IMR-90 (cell line): ENCODE data around the gene PSME3. TPM values are rescaled to one million over a fixed set of nuclear protein-coding genes. Genes with fewer than 3 reads are reported as not detected.

ENCODE experiments used
- ATAC-seq: fragments of 200-7000 bp; cut with Tn5 transposase; 2 replicates; pipeline ENCODE4 v1.9.1; 2020; ENCODE audit warnings: low read depth, mild to moderate bottlenecking, moderate library complexity
- BruUV-seq: library from RNA; stranded (reverse); fragments of 400-500 nt; replicated peaks from 2 replicates; lab custom pipeline; 2021; lab: Mats Ljungman, UMichigan
- CTCF ChIA-PET: fragments of 300-600 bp; formaldehyde crosslinking; extraction: SDS; loops from one replicate; lab custom pipeline; 2021; ENCODE audit warnings: antibody characterized with exemption; lab: Yijun Ruan, JAX
- POLR2A ChIA-PET: fragments of 300-600 bp; sonication (Branson Sonifier 250); formaldehyde crosslinking; loops from one replicate; lab custom pipeline; 2022; ENCODE audit warnings: antibody characterized with exemption; ENCODE audit not compliant: unreplicated experiment; lab: Charles Lee
- DNase-seq: peaks from one replicate; pipeline ENCODE4 v3.0.0; 2013
- H2AFZ ChIP-seq: replicated peaks from 2 replicates; pipeline ENCODE3; 2013; ENCODE audit warnings: low read length, mild to moderate bottlenecking; ENCODE audit not compliant: poor library complexity
- H2AK5ac ChIP-seq: 2 replicates; pipeline ENCODE4 v1.6.1; 2013; ENCODE audit warnings: low read depth, low read length, inconsistent platforms
- H2AK9ac ChIP-seq: replicated peaks from 2 replicates; pipeline ENCODE3; 2013; ENCODE audit warnings: mild to moderate bottlenecking, low read depth, low read length, moderate library complexity; ENCODE audit not compliant: poor library complexity
- H2BK120ac ChIP-seq: 2 replicates; pipeline ENCODE4 v1.6.1; 2013; ENCODE audit warnings: low read depth, low read length, inconsistent platforms
- H2BK15ac ChIP-seq: 3 replicates; pipeline ENCODE4 v1.6.1; 2013; ENCODE audit warnings: low read depth, low read length, inconsistent platforms
- H2BK20ac ChIP-seq: 2 replicates; pipeline ENCODE4 v1.6.1; 2013; ENCODE audit warnings: low read depth, mild to moderate bottlenecking, inconsistent platforms, low read length, moderate library complexity
- H2BK5ac ChIP-seq: 2 replicates; pipeline ENCODE4 v1.6.1; 2013; ENCODE audit warnings: mild to moderate bottlenecking, low read depth, low read length, inconsistent platforms; ENCODE audit not compliant: poor library complexity, severe bottlenecking
- H3K14ac ChIP-seq: replicated peaks from 2 replicates; pipeline ENCODE4 v1.6.1; 2013; ENCODE audit warnings: low read depth, low read length, inconsistent platforms
- H3K18ac ChIP-seq: 2 replicates; pipeline ENCODE4 v1.6.1; 2013; ENCODE audit warnings: low read depth, low read length, control low read depth
- H3K23ac ChIP-seq: 2 replicates; pipeline ENCODE4 v1.6.1; 2013; ENCODE audit warnings: low read depth, low read length, inconsistent platforms
- H3K27ac ChIP-seq: 2 replicates; pipeline ENCODE4 v1.5.1; 2013; ENCODE audit warnings: mild to moderate bottlenecking, control low read depth, low read length; ENCODE audit not compliant: insufficient read depth
- H3K27me3 ChIP-seq: 2 replicates; pipeline ENCODE4 v1.6.1; 2013; ENCODE audit warnings: low read length; ENCODE audit not compliant: control insufficient read depth, insufficient read depth
- H3K36me3 ChIP-seq: 2 replicates; pipeline ENCODE4 v1.6.1; 2013; ENCODE audit warnings: low read length, mixed read lengths; ENCODE audit not compliant: control insufficient read depth, insufficient read depth
- H3K4ac ChIP-seq: 2 replicates; pipeline ENCODE4 v1.6.1; 2013; ENCODE audit warnings: low read depth, low read length, inconsistent platforms
- H3K4me1 ChIP-seq: 2 replicates; pipeline ENCODE4 v1.6.1; 2013; ENCODE audit warnings: low read length, mixed read lengths; ENCODE audit not compliant: control insufficient read depth, insufficient read depth
- H3K4me2 ChIP-seq: 2 replicates; pipeline ENCODE4 v1.6.1; 2013; ENCODE audit warnings: low read depth, mild to moderate bottlenecking, control low read depth, low read length, moderate library complexity
- H3K4me3 ChIP-seq: 2 replicates; pipeline ENCODE4 v1.5.1; 2013; ENCODE audit warnings: low read depth, mild to moderate bottlenecking, control low read depth, low read length, moderate library complexity; ENCODE audit not compliant: insufficient read depth
- H3K56ac ChIP-seq: 2 replicates; pipeline ENCODE4 v1.6.1; 2013; ENCODE audit warnings: low read length, inconsistent platforms; ENCODE audit not compliant: insufficient read depth; ENCODE audit errors: extremely low read depth
- H3K79me1 ChIP-seq, 2 experiments: 2 replicates each; pipeline ENCODE4 v1.6.1; 2013; ENCODE audit warnings: low read length in 2 of 2, inconsistent platforms in 1 of 2, low read depth in 1 of 2
- H3K9ac ChIP-seq: 2 replicates; pipeline ENCODE4 v1.6.1; 2013; ENCODE audit warnings: low read depth, low read length, control low read depth
- H3K9me1 ChIP-seq: 2 replicates; pipeline ENCODE4 v1.6.1; 2013; ENCODE audit warnings: low read length, inconsistent platforms; ENCODE audit not compliant: insufficient read depth
- H3K9me3 ChIP-seq: 2 replicates; pipeline ENCODE4 v1.6.1; 2013; ENCODE audit warnings: low read length; ENCODE audit not compliant: control insufficient read depth, insufficient read depth
- H4K20me1 ChIP-seq: 2 replicates; pipeline ENCODE4 v1.6.1; 2013; ENCODE audit warnings: low read length, inconsistent platforms; ENCODE audit not compliant: insufficient read depth
- H4K5ac ChIP-seq: 2 replicates; pipeline ENCODE4 v1.6.1; 2013; ENCODE audit warnings: mild to moderate bottlenecking, low read depth, low read length, control low read depth
- H4K8ac ChIP-seq, 2 experiments: 2 replicates each; pipeline ENCODE4 v1.6.1; 2013; ENCODE audit warnings: low read depth in 2 of 2, low read length in 2 of 2, control low read depth in 1 of 2, inconsistent platforms in 1 of 2
- H4K91ac ChIP-seq: 2 replicates; pipeline ENCODE4 v1.6.1; 2013; ENCODE audit warnings: low read depth, low read length, inconsistent platforms; ENCODE audit not compliant: insufficient read depth
- BHLHE40 ChIP-seq: fragments of 150-350 bp; IDR thresholded peaks from 2 replicates; pipeline ENCODE4 v1.6.1; 2016; ENCODE audit warnings: mild to moderate bottlenecking, low read depth, low read length
- CEBPB ChIP-seq: IDR thresholded peaks from 2 replicates; pipeline ENCODE4 v1.6.1; 2012; ENCODE audit warnings: low read depth, low read length, improper control_type of control experiment
- CHD1 ChIP-seq: IDR thresholded peaks from 2 replicates; pipeline ENCODE4 v1.6.1; 2012; ENCODE audit warnings: low read depth, low read length, improper control_type of control experiment
- FOS ChIP-seq: fragments of 150-350 bp; IDR thresholded peaks from 2 replicates; pipeline ENCODE4 v1.6.1; 2016; ENCODE audit warnings: low read depth, low read length
- MAFK ChIP-seq: IDR thresholded peaks from 2 replicates; pipeline ENCODE4 v1.6.1; 2012; ENCODE audit warnings: low read depth, low read length, improper control_type of control experiment
- MAZ ChIP-seq: IDR thresholded peaks from 2 replicates; pipeline ENCODE4 v1.6.1; 2012; ENCODE audit warnings: low read depth, mild to moderate bottlenecking, low read length, improper control_type of control experiment, moderate library complexity, borderline replicate concordance
- MXI1 ChIP-seq: IDR thresholded peaks from 2 replicates; pipeline ENCODE4 v1.6.1; 2012; ENCODE audit warnings: low read depth, mild to moderate bottlenecking, low read length, moderate library complexity, borderline replicate concordance
- NFE2L2 ChIP-seq: fragments of 150-350 bp; IDR thresholded peaks from 2 replicates; pipeline ENCODE4 v1.6.1; 2016; ENCODE audit warnings: low read depth, mild to moderate bottlenecking, low read length
- RAD21 ChIP-seq: IDR thresholded peaks from 2 replicates; pipeline ENCODE4 v1.6.1; 2012; ENCODE audit warnings: low read length, improper control_type of control experiment
- RCOR1 ChIP-seq: IDR thresholded peaks from 2 replicates; pipeline ENCODE4 v1.6.1; 2012; ENCODE audit warnings: mild to moderate bottlenecking, low read length, improper control_type of control experiment; ENCODE audit not compliant: insufficient replicate concordance
- RFX5 ChIP-seq: IDR thresholded peaks from 2 replicates; pipeline ENCODE4 v1.8.0; 2012; ENCODE audit warnings: low read depth, mild to moderate bottlenecking, low read length, moderate library complexity
- SMC3 ChIP-seq: fragments of 150-350 bp; IDR thresholded peaks from 2 replicates; pipeline ENCODE4 v1.6.1; 2016; ENCODE audit warnings: low read depth, mild to moderate bottlenecking, antibody characterized with exemption, low read length, moderate library complexity
- USF2 ChIP-seq: fragments of 150-350 bp; IDR thresholded peaks from 2 replicates; pipeline ENCODE4 v1.6.1; 2017; ENCODE audit warnings: mild to moderate bottlenecking, antibody characterized with exemption, low read length, low read depth
- WGBS, 2 experiments: methylation state at CpG; one replicate each; pipeline versions ENCODE4 v1.1.5 to v1.1.7; 2013; ENCODE audit warnings: missing lambda C conversion rate in 2 of 2; ENCODE audit not compliant: insufficient read length in 1 of 2; ENCODE audit errors: extremely low coverage in 2 of 2; 5-methylcytosine and 5-hydroxymethylcytosine counted together
- dilution Hi-C: fragments of 300-500 bp; cut with HindIII; formaldehyde crosslinking; loops from one replicate; pipeline ENCODE4 v1.14.3; 2018; ENCODE audit warnings: low sequenced_read_pairs; ENCODE audit not compliant: unreplicated experiment
- in situ Hi-C: fragments of 300-500 bp; cut with MboI; formaldehyde crosslinking; loops from 3 replicates; pipeline ENCODE4 v1.14.3; 2019; ENCODE audit warnings: low sequenced_read_pairs, inconsistent platforms, mixed read lengths
- intact Hi-C: fragments of 100-400 bp; cut with micrococcal nuclease; formaldehyde crosslinking; loops from 2 replicates; pipeline ENCODE4 v1.10.0; 2022
- polyA plus RNA-seq, 3 experiments: library from polyadenylated mRNA; depleted of rRNA; stranded (reverse); fragments of >200 nt; gene quantifications; 2 replicates each; pipeline ENCODE4 v1.2.3, GENCODE V29; 2012; ENCODE audit warnings: low replicate concordance in 1 of 3
- total RNA-seq: library from RNA; depleted of rRNA; stranded (reverse); fragments of >200 nt; gene quantifications from 2 replicates; pipeline ENCODE4 v1.2.3, GENCODE V29; 2012
- TF ChIP-seq, protein P1 (sequence below): conservative IDR thresholded peaks from 2 replicates; pipeline ENCODE4 v1.5.1; 2012; ENCODE audit warnings: mild to moderate bottlenecking, low read depth, low read length, improper control_type of control experiment

PSME3 gene
- total and polyA plus RNA-seq, 2 of the 4 experiments (the other 2 are of a cell fraction) = 72.4 to 100 TPM

- Histone ChIP-seq H3K4me3 (no peak overlapping the region), H3K27ac (no peak overlapping the region), H2BK15ac (no peak overlapping the region), H4K5ac (no peak overlapping the region), H4K8ac (no peak overlapping the region), H2AFZ (no peak overlapping the region), H2AK5ac (no peak overlapping the region), H3K36me3 (no peaks in the 10 kb centered on the region), H3K4me2 (no peak overlapping the region), H2AK9ac (no peak overlapping the region), H4K91ac (no peak overlapping the region), H3K14ac (no peak overlapping the region), H3K4me1 (peaks cover 2% of the 10 kb centered on the region; the same call in 1 of the 2 replicates), H2BK120ac (no peak overlapping the region), H3K23ac (no peak overlapping the region), H2BK5ac (no peak overlapping the region), H3K27me3 (peaks cover 29% of the 10 kb centered on the region), H3K9me1 (no peaks in the 10 kb centered on the region; the same call in 1 of the 2 replicates), H3K4ac (no peak overlapping the region), H2BK20ac (no peak overlapping the region), H3K79me1 (no peaks in the 10 kb centered on the region), H4K20me1 (no peaks in the 10 kb centered on the region), H3K9me3 (no peaks in the 10 kb centered on the region), H3K9ac (no peak overlapping the region), H3K56ac (no peak overlapping the region), H3K18ac (no peak overlapping the region)
- no CpG with 5 or more reads among the region's 8 CpGs for WGBS, 2 experiments
- POLR2A ChIA-PET = no interaction called here
- dilution Hi-C loops (no loop called here), intact Hi-C loops (no loop called here), in situ Hi-C loops (loop anchor here (25.0 kb wide), 1 partner anchor 430 kb away; no protein-coding TSS in a partner anchor)
- ATAC-seq (no peak), DNase-seq (no peak)
- CTCF ChIA-PET = no interaction called here
- TF ChIP-seq MXI1 (no peak), RCOR1 (no peak), SMC3 (no peak), CHD1 (no peak), RFX5 (no peak), CEBPB (no peak), NFE2L2 (no peak), MAFK (no peak), BHLHE40 (no peak), USF2 (no peak), MAZ (no peak), FOS (no peak), RAD21 (no peak)
- TF ChIP-seq, protein P1, sequence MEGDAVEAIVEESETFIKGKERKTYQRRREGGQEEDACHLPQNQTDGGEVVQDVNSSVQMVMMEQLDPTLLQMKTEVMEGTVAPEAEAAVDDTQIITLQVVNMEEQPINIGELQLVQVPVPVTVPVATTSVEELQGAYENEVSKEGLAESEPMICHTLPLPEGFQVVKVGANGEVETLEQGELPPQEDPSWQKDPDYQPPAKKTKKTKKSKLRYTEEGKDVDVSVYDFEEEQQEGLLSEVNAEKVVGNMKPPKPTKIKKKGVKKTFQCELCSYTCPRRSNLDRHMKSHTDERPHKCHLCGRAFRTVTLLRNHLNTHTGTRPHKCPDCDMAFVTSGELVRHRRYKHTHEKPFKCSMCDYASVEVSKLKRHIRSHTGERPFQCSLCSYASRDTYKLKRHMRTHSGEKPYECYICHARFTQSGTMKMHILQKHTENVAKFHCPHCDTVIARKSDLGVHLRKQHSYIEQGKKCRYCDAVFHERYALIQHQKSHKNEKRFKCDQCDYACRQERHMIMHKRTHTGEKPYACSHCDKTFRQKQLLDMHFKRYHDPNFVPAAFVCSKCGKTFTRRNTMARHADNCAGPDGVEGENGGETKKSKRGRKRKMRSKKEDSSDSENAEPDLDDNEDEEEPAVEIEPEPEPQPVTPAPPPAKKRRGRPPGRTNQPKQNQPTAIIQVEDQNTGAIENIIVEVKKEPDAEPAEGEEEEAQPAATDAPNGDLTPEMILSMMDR = no peak
- BruUV-seq = no TSS peak
Measured at GRCh38 chr17:42882166-42882565, 49.0 kb downstream of the PSME3 start.
